Activated CD8-positive, alpha-beta T cell treated with anti-CD3 and anti-CD28 coated beads for 36 hours (primary cell): ENCODE measurements around the gene METTL25. TPM values are rescaled to one million over a fixed set of nuclear protein-coding genes. Genes with fewer than 3 reads are reported as not detected.

ENCODE experiments used
- ATAC-seq: fragments of 200-7000 bp; cut with Tn5 transposase; one replicate; pipeline ENCODE4 v1.10.0; 2021; ENCODE audit warnings: mild to moderate bottlenecking, moderate library complexity
- CTCF ChIA-PET: fragments of 350-600 bp; sonication (Branson Sonifier 250); formaldehyde crosslinking; loops from one replicate; lab custom pipeline; 2021; ENCODE audit warnings: antibody characterized with exemption; lab: Charles Lee
- POLR2A ChIA-PET: fragments of 350-600 bp; sonication (Branson Sonifier 250); formaldehyde crosslinking; loops from one replicate; lab custom pipeline; 2021; ENCODE audit warnings: antibody characterized with exemption; lab: Charles Lee
- DNase-seq: peaks from one replicate; pipeline ENCODE4 v3.0.0-alpha.2; 2020
- H3K27ac Mint-ChIP-seq: one replicate; pipeline ENCODE4 v1.8.0; 2021; ENCODE audit warnings: mild to moderate bottlenecking, mixed read lengths
- H3K27me3 Mint-ChIP-seq: one replicate; pipeline ENCODE4 v1.8.0; 2021; ENCODE audit warnings: mixed read lengths
- H3K36me3 Mint-ChIP-seq: one replicate; pipeline ENCODE4 v1.8.0; 2021; ENCODE audit warnings: low read depth, mixed read lengths
- H3K4me1 Mint-ChIP-seq: one replicate; pipeline ENCODE4 v1.8.0; 2021; ENCODE audit warnings: low read depth, mixed read lengths
- H3K4me3 Mint-ChIP-seq: one replicate; pipeline ENCODE4 v1.8.0; 2021; ENCODE audit warnings: mild to moderate bottlenecking, moderate library complexity, mixed read lengths
- H3K9me3 Mint-ChIP-seq: one replicate; pipeline ENCODE4 v1.8.0; 2021; ENCODE audit warnings: mixed read lengths
- CTCF ChIP-seq: fragments of 200-600 bp; IDR thresholded peaks from one replicate; pipeline ENCODE4 v1.8.0; 2022; ENCODE audit warnings: antibody characterized with exemption, mild to moderate bottlenecking
- intact Hi-C: fragments of 100-400 bp; cut with micrococcal nuclease; formaldehyde crosslinking; loops from one replicate; pipeline ENCODE4 v1.10.0; 2022
- total RNA-seq, 2 experiments: library from RNA; stranded (reverse); gene quantifications; one replicate each; pipeline ENCODE4 v1.2.3, GENCODE V29; 2021

The METTL25 gene
- total RNA-seq, 2 experiments from 2014 or later: 4.6 to 6.6 TPM

GRCh38 chr12:82476511-82476910 is 118.2 kb downstream of the METTL25 start:
- intact Hi-C loops: no loop called here
- peaks cover 37% of the 10 kb centered on the region for H3K36me3 Mint-ChIP-seq
- POLR2A ChIA-PET: interaction anchor here (0.5 kb wide), 1 partner anchor 1106 kb away, joined by 3 read pairs; no protein-coding TSS in a partner anchor
- ATAC-seq (no peak), DNase-seq (no peak)
- H3K9me3 Mint-ChIP-seq: peaks cover 5% of the 10 kb centered on the region
- no peak for TF ChIP-seq CTCF
- CTCF ChIA-PET: no interaction called here
- H3K4me3 Mint-ChIP-seq: no peak overlapping the region
- H3K4me1 Mint-ChIP-seq: no peaks in the 10 kb centered on the region
- H3K27ac Mint-ChIP-seq: no peak overlapping the region
- no peaks in the 10 kb centered on the region for H3K27me3 Mint-ChIP-seq

GRCh38 chr12:82479511-82479910 is 121.2 kb downstream of the METTL25 start:
- Mint-ChIP-seq H3K27ac (no peak overlapping the region), H3K36me3 (peaks cover 13% of the 10 kb centered on the region)
- no peak for ATAC-seq

GRCh38 chr12:82480606-82481005 is 122.3 kb downstream of the METTL25 start:
- ATAC-seq (no peak), DNase-seq (no peak)
- TF ChIP-seq CTCF: no peak
- Mint-ChIP-seq H3K27me3 (no peaks in the 10 kb centered on the region), H3K27ac (no peak overlapping the region), H3K4me3 (no peak overlapping the region), H3K4me1 (no peaks in the 10 kb centered on the region), H3K9me3 (peaks cover 23% of the 10 kb centered on the region), H3K36me3 (peaks cover 7% of the 10 kb centered on the region)
- POLR2A ChIA-PET: no interaction called here
- intact Hi-C loops: no loop called here
- CTCF ChIA-PET: no interaction called here

More at GRCh38 chr12:82479511-82479910, 121.2 kb downstream of the METTL25 start:
- Mint-ChIP-seq H3K4me1 (no peaks in the 10 kb centered on the region), H3K9me3 (peaks cover 18% of the 10 kb centered on the region), H3K27me3 (no peaks in the 10 kb centered on the region), H3K4me3 (no peak overlapping the region)
- intact Hi-C loops: no loop called here
- CTCF ChIA-PET: no interaction called here
- no peak for TF ChIP-seq CTCF
- DNase-seq: no peak
- POLR2A ChIA-PET: no interaction called here

- Mint-ChIP-seq H3K27me3 (no peaks in the 10 kb centered on the region), H3K36me3 (peaks cover 6% of the 10 kb centered on the region), H3K9me3 (peaks cover 25% of the 10 kb centered on the region), H3K4me3 (no peak overlapping the region), H3K4me1 (no peaks in the 10 kb centered on the region), H3K27ac (no peak overlapping the region)
- intact Hi-C loops: no loop called here
- ChIA-PET CTCF (no interaction called here), POLR2A (no interaction called here)
- no peak for TF ChIP-seq CTCF
- no peak for ATAC-seq
- DNase-seq: no peak
Observed at GRCh38 chr12:82481954-82482353, 123.6 kb downstream of the METTL25 start.

GRCh38 chr12:82486524-82487235 is 128.4 kb downstream of the METTL25 start:
- ChIA-PET CTCF (no interaction called here), POLR2A (no interaction called here)
- no peak for DNase-seq
- peaks cover 41% of the 10 kb centered on the region for H3K9me3 Mint-ChIP-seq
- no peaks in the 10 kb centered on the region for H3K36me3 Mint-ChIP-seq
- H3K27me3 Mint-ChIP-seq: no peaks in the 10 kb centered on the region
- H3K27ac Mint-ChIP-seq: no peak overlapping the region
- ATAC-seq: no peak
- H3K4me3 Mint-ChIP-seq: no peak overlapping the region
- intact Hi-C loops: no loop called here
- H3K4me1 Mint-ChIP-seq: no peaks in the 10 kb centered on the region
- TF ChIP-seq CTCF: no peak
